ENCODE measurements around the gene ARHGEF17.

DNA sequence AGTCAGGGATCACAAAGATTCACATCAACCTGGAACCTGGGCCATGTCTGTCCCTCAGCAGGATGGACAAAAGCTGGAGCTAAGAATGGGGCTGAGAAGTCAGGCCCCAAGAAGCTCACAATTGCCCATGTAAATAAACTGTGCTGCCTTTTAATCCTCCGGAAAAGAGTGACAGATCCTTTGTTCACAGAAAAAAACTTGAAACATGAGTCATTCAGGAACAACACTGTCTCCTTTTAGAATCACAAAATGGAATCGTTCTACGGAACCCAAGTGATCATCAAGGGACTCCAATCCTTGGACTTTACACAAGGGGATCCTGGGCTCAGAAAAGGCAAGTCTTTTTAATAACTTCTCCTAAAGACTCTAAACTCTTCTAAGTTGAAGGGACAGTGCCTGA lies 104.2 kb downstream of the ARHGEF17 start:
- TF ChIP-seq CTCF (optimal IDR thresholded peaks at IDR 0.05 in 1 of 3, IDR thresholded peaks at IDR 0.05 in 1 of 3, conservative IDR thresholded peaks at IDR 0.05 in 1 of 3; ENCODE audit: extremely low read depth in 1 of 3, insufficient read depth in 2 of 3, low read length in 3 of 3), result no peak
- TF ChIP-seq EZH2 (IDR thresholded peaks at IDR 0.05; ENCODE audit: low read length), result no peak

All from keratinocyte (primary cell).